8988T (cell line): ENCODE results near the gene ESRRA.
A peak's percentile ranks its signal among the peaks of the same experiment; 100 is the strongest.

Experiments used
- DNase-seq: peaks from one replicate; pipeline ENCODE4 v3.0.0; 2011

The ESRRA gene

GRCh38 chr11:64275031-64275800 is 30.1 kb upstream of the ESRRA start:
- DNase-seq = no peak

DNA sequence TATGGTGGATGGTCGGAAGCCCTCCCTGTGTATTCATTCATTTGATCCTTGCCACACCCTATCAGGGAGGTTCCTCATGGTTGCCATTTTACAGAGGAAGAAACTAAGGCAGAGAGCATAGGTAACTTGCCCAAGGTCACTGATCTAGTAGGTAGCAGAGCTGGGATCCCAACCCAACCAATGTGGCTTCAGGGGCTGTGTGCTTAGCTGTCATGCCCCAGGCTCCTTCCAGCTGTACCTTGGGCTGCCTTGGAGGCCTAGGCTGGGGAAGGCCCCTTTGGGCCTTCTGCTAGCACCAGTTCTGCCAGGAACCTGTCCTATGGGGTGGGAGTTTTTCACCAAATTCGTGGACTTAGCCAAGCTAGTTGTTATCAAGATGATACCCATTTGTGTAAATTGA is 29.5 kb upstream of the ESRRA start:
- no peak for DNase-seq

DNA sequence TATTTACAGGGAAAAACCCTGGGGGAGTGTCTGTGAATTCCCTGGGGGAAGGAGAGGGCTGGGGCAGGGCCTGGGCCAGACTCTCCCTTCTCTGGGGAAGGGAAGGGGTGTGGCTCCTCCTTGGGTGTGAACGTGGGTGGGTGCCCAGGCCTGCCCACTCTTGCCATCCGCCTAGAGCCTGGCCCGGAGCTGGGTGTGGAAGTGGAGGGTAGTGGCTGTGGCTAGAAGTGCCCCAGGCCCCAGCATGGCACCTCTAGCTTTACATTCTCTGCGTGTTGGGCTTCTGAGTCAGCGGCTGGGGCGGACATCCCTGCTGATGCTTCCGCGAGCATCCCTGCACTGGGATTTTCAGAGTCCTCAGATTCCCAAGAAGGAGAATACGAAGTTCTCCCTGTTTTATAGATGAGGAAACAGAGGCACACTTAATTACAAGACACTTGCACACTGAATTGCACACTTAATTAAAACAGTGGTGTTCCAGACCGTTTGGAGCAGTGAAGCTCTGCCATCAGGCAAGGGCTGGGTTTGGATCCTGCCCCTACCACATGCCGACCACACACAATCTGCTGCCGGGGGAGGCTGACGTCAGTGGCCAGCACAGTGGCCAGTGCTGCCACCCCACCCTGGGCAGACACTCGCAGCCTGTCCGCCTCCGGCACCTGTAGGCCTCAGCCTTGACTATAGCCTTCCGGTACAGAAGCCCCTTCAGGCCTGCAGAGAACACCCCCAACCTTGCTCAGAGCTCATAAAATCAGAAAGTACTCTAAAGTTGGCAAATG is 28.5 kb upstream of the ESRRA start:
- peak; percentile 92 for DNase-seq

DNA sequence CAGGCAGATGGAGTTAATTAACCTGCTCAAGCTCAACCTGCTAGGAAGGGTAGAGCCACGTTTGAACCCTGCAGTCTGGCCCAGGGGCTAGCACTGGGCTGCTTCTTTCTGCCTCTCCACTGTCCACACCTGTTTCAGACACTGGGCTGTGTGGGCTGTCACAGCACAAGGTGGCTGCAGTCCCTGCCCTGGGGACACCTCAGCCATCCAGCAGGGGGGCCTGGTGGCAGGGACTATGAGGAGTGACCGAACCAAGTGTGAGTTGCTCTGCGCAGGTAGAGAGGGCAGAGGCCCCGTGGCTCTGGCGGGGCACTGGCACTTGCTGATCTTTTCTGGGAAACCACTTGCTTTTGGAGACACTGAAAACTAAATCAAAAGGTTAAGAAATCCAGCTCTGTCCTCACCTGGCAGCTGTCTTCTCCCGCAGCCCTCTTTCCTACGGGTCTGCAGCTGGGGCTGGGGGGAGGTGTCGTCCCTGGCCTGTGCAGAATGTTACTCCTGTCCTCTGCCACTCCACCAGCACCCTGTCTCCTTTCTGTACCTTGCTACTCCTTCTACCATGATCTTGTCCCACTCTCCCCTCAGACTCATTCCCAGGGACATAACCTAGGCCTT is 26.6 kb upstream of the ESRRA start:
- DNase-seq = no peak

- DNase-seq = no peak
These were observed 23.2 kb upstream of the ESRRA start for GRCh38 chr11:64281957-64282770.

- DNase-seq = no peak
These were observed 22.2 kb upstream of the ESRRA start for GRCh38 chr11:64283092-64283491.

- peak; percentile 99 for DNase-seq
These were observed 21.0 kb upstream of the ESRRA start, which contains the start of gene BAD for GRCh38 chr11:64284048-64284961. Gene BAD, minus strand, starts transcription at chr11:64284665. Its CDS starts 297 bp downstream, at chr11:64284368.

DNA sequence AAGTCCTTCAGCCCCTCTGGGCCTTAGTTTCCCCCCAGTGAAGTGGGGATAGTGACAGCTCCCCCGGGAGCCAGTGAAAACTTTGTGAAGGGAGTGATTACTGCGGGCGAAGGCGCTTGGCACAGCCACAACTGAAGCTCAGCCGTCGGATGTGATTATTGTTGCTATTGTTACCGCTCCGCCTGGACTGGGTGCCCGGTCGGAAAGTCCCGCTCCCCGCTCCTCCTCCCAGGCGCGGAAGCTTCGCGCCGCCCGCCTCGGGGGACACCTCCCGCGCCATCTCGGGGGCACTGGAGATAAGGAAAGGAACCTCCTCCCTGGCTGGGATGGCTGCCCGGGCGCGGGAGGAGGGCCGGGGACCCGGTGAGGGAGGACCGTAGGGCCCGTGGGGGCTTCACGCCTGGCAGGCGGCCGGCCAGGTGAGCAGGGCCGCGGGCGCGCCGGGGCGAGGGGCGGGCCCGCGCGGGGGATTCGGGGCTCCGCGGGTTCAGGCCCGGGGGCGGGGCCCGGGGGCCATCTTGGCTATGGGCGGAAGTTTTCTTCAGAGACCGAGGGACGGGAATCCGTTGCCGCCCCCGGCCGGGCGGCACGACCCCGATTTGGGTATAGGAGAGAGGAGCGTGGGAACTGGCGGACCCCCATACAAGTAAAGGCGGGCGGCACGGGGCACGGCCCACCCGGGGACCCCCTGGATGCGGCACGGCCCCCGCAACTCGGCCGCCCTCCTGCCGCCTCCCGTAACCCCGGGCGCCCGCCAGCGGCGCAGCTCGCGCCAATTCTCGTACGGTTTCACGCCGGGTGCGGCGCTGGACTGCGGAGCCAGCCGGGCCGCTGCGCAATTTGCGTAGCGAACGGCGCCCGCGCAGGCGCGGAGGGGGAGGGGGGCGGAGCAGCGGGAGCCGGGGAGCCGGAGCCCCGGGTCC is 20.1 kb upstream of the ESRRA start, which contains the start of gene GPR137:
Gene GPR137 (plus strand): TSS at position 887 of the 923 bp plus-strand sequence. CDS start 677 bp downstream, outside the sequence.
- DNase-seq = peak; percentile 93

GRCh38 chr11:64285885-64286800 is 19.2 kb upstream of the ESRRA start:
- DNase-seq = peak; percentile 79

DNA sequence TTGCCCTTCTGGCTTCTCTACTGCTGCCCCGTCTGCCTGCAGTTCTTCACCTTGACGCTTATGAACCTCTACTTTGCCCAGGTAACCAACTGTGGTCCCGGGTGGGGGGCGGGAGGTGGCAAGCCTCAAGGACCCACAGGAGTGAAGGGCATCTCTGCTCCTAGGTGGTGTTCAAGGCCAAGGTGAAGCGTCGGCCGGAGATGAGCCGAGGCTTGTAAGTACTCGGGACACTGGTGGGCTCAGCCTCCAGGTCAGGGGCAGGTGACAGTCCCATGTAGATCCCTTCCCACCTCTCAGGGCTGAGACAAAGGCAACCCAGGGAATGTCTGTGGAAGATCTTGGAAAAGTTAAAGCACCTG is 18.5 kb upstream of the ESRRA start:
- no peak for DNase-seq

GRCh38 chr11:64287676-64288352 is 17.5 kb upstream of the ESRRA start:
- no peak for DNase-seq

DNA sequence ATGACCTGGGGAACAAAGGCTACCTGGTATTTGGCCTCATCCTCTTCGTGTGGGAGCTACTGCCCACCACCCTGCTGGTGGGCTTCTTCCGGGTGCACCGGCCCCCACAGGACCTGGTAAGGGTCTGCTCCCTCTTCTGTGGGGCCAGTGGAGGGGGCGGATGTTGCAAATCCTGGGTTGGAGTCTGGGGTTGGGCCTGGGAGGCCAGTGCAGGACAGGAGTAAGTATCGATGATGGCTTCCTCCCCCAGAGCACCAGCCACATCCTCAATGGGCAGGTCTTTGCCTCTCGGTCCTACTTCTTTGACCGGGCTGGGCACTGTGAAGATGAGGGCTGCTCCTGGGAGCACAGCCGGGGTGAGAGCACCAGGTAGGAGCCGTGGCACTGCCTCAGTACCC is 17.0 kb upstream of the ESRRA start:
- no peak for DNase-seq

DNA sequence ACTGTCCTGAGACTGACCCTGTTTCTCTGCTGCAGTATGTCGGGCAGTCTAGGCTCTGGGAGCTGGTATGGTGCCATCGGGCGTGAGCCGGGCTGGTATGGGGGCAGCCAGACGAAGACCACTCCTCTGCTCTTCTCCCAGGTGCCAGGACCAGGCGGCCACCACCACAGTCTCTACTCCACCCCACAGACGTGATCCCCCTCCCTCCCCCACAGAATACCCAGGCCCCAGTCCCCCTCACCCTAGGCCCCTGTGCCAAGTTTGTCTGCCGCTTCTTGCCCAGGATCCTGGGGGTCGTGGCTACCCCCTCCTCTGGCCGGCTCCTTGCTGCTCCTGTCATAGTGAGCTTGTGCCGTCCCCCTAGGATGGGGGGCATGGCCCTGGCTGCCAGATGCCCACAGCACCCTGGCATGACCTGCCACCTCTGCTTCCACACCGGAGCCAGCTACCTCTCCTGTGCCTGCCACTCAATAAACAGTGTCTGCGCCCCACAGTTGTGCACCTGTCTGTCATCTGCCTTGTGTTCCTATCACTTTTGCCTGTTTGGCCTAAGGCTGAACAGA is 16.2 kb upstream of the ESRRA start:
- DNase-seq = no peak

- DNase-seq = no peak
These were observed 14.7 kb upstream of the ESRRA start for GRCh38 chr11:64290352-64291261.

- no peak for DNase-seq
These were observed 14.0 kb upstream of the ESRRA start, which contains the start of gene KCNK4 for GRCh38 chr11:64291262-64291751. Gene KCNK4, plus strand, starts transcription at chr11:64291302. Its CDS starts 1,717 bp downstream, at chr11:64293019.

DNA sequence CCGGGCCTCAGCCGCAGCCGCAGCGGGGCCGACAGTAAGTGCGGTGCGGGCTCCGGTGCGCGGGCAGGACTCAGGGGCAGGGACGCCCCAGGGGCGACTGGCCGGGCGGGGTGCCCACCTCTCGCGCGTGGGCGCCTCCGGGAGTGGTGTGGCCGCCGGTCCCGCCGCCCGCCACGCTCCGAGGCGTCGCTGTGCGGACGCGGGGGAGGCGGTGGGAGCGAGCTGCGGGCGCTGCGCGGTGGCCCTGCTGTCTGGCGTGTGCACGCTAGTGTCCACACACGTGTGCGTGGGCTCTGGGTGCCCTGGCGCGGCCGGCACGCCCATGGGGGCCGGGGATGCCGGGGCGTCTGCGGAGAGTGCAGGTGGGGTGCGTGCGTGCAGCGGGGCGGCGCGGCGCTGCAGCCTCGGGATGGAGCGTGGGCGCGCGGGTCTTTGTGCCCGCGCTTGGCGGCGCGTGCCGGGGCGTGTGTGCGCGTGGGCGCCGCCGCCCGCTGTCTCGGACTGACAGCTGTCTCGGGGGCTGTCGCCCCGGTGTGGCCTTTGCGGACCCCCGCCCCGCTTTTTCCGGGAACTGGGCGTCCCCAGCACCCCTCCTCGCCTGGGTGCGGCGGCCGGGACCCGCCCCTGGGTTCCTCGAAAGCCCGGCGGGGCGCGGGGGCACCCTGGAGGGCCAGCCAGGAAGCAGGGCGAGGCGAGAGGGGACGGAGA is 13.4 kb upstream of the ESRRA start:
- DNase-seq = no peak
